Renal cortical epithelial cell (primary cell): ENCODE data around the gene UQCRH. TPM values are rescaled to one million over a fixed set of nuclear protein-coding genes. Genes with fewer than 3 reads are reported as not detected.
"Not testable (repeated sequence)": the region's sequence is repeated elsewhere in the genome, so short reads cannot be mapped to it uniquely, and the experiment has no call there.

Source experiments
- DNase-seq: peaks from one replicate; pipeline ENCODE4 v3.0.0-alpha.2; 2011; ENCODE audit warnings: low read depth
- total RNA-seq: library from RNA; depleted of rRNA; stranded (reverse); fragments of >200 nt; gene quantifications from 2 replicates; pipeline ENCODE4 v1.2.3, GENCODE V29; 2014

The UQCRH gene
- total RNA-seq, 1 donor from 2014 or later = 526 TPM

GRCh38 chr1:46333300-46334029 is 30.0 kb downstream of the UQCRH start:
- DNase-seq = peak; percentile 83

GRCh38 chr1:46334030-46334384 is 30.5 kb downstream of the UQCRH start:
- no peak for DNase-seq

GRCh38 chr1:46335081-46335480 is 31.6 kb downstream of the UQCRH start:
- DNase-seq = no peak

- DNase-seq = not testable (repeated sequence)
These were observed 33.9 kb downstream of the UQCRH start for GRCh38 chr1:46337409-46337808.

GRCh38 chr1:46340404-46341221 is 37.1 kb downstream of the UQCRH start, which contains the start of gene NSUN4:
NSUN4 (plus strand) TSS chr1:46340807; CDS start chr1:46340827, 20 bp downstream.
- DNase-seq = peak; percentile 85

- no peak for DNase-seq
These were observed 38.0 kb downstream of the UQCRH start for GRCh38 chr1:46341222-46342083.

- DNase-seq = peak; percentile 83
These were observed 38.7 kb downstream of the UQCRH start for GRCh38 chr1:46342084-46342656.

GRCh38 chr1:46342677-46343350 is 39.3 kb downstream of the UQCRH start:
- no peak for DNase-seq

GRCh38 chr1:46343351-46343695 is 39.8 kb downstream of the UQCRH start:
- DNase-seq = no peak

GRCh38 chr1:46343705-46344104 is 40.2 kb downstream of the UQCRH start:
- DNase-seq = no peak

GRCh38 chr1:46344481-46344880 is 41.0 kb downstream of the UQCRH start:
- DNase-seq = no peak

GRCh38 chr1:46345281-46345680 is 41.8 kb downstream of the UQCRH start:
- DNase-seq = no peak

GRCh38 chr1:46352363-46352762 is 48.9 kb downstream of the UQCRH start:
- DNase-seq = no peak

GRCh38 chr1:46355920-46356319 is 52.4 kb downstream of the UQCRH start:
- DNase-seq = peak; percentile 26

GRCh38 chr1:46362158-46362557 is 58.7 kb downstream of the UQCRH start:
- no peak for DNase-seq

GRCh38 chr1:46363121-46363520 is 59.6 kb downstream of the UQCRH start:
- DNase-seq = no peak

GRCh38 chr1:46364612-46365011 is 61.1 kb downstream of the UQCRH start:
- no peak for DNase-seq

- not testable (repeated sequence) for DNase-seq
These were observed 62.3 kb downstream of the UQCRH start for GRCh38 chr1:46365796-46366195.
